Measurements from ENCODE around the gene CTSA.

The CTSA gene

DNA sequence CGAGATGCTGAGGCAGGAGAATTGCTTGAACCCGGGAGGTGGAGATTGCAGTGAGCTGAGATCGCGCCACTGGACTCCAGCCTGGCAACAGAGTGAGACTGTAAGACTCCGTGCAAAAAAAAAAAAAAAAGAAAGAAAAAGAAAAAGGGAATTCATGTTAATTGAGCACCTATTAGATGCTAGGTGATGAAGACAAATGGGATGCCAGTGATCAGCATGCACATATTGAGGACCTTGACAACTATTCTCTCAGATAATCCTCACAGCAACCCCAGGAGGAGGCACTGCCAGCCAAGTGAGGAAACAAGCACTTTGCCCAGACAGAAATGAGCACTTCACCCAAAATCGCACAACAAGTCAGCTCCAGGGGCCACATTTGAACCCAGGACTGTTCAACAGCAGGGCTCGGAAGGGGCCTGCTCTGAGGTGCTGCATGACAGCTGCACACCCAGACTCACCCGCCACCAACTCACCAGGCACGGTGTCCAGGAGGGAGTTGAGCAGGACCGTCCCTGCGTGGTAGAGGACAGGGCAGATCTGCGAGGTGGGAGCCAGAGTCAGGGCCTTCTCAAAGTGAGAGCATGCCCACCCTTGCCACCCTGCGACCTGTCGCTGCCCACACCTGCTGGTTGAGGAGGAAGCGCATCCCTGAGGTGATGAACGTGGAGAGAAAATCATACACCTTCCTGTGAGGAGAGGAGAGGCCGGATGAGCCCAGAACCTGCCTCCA, 16.2 kb downstream of the CTSA start:
- TF ChIP-seq SIN3A (IDR thresholded peaks at IDR 0.05; ENCODE audit: borderline replicate concordance, insufficient read depth, low read length) (no peak), FOXP2 (optimal IDR thresholded peaks at IDR 0.05; ENCODE audit: borderline replicate concordance, extremely low read depth, extremely low read length, insufficient read depth) (no peak), POLR2AphosphoS5 (IDR thresholded peaks at IDR 0.05; ENCODE audit: low read depth, low read length) (no peak)
- TF ChIP-seq, protein P1, sequence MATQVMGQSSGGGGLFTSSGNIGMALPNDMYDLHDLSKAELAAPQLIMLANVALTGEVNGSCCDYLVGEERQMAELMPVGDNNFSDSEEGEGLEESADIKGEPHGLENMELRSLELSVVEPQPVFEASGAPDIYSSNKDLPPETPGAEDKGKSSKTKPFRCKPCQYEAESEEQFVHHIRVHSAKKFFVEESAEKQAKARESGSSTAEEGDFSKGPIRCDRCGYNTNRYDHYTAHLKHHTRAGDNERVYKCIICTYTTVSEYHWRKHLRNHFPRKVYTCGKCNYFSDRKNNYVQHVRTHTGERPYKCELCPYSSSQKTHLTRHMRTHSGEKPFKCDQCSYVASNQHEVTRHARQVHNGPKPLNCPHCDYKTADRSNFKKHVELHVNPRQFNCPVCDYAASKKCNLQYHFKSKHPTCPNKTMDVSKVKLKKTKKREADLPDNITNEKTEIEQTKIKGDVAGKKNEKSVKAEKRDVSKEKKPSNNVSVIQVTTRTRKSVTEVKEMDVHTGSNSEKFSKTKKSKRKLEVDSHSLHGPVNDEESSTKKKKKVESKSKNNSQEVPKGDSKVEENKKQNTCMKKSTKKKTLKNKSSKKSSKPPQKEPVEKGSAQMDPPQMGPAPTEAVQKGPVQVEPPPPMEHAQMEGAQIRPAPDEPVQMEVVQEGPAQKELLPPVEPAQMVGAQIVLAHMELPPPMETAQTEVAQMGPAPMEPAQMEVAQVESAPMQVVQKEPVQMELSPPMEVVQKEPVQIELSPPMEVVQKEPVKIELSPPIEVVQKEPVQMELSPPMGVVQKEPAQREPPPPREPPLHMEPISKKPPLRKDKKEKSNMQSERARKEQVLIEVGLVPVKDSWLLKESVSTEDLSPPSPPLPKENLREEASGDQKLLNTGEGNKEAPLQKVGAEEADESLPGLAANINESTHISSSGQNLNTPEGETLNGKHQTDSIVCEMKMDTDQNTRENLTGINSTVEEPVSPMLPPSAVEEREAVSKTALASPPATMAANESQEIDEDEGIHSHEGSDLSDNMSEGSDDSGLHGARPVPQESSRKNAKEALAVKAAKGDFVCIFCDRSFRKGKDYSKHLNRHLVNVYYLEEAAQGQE (IDR thresholded peaks at IDR 0.05; ENCODE audit: insufficient read depth in 1 of 2, low read depth in 2 of 2, low read length in 2 of 2) = no peak

DNA sequence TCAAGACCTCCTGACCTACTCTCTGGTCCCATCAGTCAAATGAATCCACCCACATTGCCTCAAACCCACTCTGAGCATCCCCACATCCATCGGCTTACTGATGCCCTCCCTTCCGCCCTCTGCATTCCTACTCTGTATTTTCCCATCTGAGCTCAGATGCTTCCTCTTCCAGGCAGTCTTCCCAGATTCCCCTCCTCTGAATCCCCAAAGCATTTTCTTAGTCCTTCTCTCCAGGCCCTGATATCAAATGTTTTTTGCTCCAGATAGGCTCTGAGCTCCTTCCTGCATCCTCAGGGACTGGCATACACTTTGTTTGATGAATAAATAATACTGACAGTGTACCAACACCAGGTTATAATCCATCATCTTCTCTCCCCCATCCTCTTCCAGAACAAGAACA, 16.9 kb downstream of the CTSA start:
- no peak for TF ChIP-seq TAF1 (IDR thresholded peaks at IDR 0.05; ENCODE audit: borderline replicate concordance, insufficient read depth, low read length)
- TF ChIP-seq SIN3A (IDR thresholded peaks at IDR 0.05; ENCODE audit: borderline replicate concordance, insufficient read depth, low read length) = no peak
- TF ChIP-seq POLR2AphosphoS5 (IDR thresholded peaks at IDR 0.05; ENCODE audit: low read depth, low read length) = no peak
- TF ChIP-seq, protein P1 (IDR thresholded peaks at IDR 0.05; ENCODE audit: insufficient read depth in 1 of 2, low read depth in 2 of 2, low read length in 2 of 2) = no peak
- no peak for TF ChIP-seq FOXP2 (optimal IDR thresholded peaks at IDR 0.05; ENCODE audit: borderline replicate concordance, extremely low read depth, extremely low read length, insufficient read depth)

DNA sequence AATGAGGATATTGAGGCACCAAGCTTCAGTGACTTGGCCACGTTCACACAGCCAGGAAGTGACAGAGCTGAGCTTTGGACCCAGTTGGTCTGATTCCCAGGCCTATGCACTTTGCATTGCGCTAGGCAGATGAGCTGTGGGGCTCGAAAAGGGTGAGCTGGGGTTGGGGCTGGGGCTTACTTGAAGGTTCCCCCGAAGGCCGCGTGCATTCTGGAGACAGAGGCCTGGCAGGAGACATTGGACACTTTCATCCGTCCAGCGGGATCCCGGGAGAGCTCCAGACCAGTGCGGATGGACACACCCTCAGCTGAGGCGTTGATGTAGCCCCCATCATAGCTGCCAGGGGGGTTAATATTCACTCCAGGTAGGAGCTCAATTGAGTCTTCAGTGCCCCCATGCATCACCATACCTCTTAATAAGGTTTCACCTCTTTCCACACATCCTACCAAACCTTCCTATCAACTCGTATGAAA, 18.2 kb downstream of the CTSA start:
- no peak for TF ChIP-seq FOXP2 (optimal IDR thresholded peaks at IDR 0.05; ENCODE audit: borderline replicate concordance, extremely low read depth, extremely low read length, insufficient read depth)
- TF ChIP-seq TAF1 (IDR thresholded peaks at IDR 0.05; ENCODE audit: borderline replicate concordance, insufficient read depth, low read length) = no peak
- TF ChIP-seq SIN3A (IDR thresholded peaks at IDR 0.05; ENCODE audit: borderline replicate concordance, insufficient read depth, low read length) = no peak
- TF ChIP-seq, protein P1 (IDR thresholded peaks at IDR 0.05; ENCODE audit: insufficient read depth in 1 of 2, low read depth in 2 of 2, low read length in 2 of 2) = no peak
- no peak for TF ChIP-seq POLR2AphosphoS5 (IDR thresholded peaks at IDR 0.05; ENCODE audit: low read depth, low read length)

DNA sequence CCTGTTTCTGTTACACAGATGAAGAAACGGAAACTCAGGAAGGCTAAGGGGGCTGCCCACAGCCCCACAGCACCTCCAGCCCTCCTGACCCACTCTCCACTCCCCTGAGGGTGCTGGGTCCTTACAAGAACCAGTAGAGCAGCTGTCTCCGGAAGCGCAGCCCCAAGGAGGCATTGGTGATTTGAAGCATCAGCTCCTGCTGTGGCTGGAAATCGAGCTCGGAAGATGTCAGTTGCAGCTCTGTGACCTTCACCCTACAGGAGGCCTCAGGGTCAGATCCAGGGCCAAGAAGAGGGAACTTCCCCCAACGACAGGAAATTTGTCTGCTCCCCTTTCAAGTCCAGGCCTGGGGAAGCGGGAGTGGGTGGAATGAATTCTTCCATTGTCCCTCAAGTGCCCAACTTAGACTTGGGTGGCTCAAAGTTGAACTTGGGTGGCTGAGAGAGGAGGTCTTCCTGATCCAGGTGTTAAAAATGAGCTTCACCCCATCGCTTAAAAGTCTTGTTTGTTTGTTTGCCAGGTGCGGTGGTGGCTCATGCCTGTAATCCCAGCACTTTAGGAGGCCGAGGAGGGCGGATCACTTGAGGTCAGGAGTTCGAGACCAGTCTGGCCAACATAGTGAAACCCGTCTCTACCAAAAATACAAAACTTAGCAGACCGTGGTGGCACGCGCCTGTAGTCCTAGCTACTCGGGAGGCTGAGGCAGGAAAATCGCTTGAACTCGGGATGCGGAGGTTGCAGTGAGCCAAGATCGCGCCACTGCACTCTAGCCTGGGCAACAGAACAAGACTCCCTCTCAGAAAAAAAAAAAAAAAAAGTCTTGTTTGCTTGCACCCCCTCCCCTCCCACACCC, 18.9 kb downstream of the CTSA start:
- TF ChIP-seq FOXP2 (optimal IDR thresholded peaks at IDR 0.05; ENCODE audit: borderline replicate concordance, extremely low read depth, extremely low read length, insufficient read depth) = no peak
- no peak for TF ChIP-seq POLR2AphosphoS5 (IDR thresholded peaks at IDR 0.05; ENCODE audit: low read depth, low read length)

DNA sequence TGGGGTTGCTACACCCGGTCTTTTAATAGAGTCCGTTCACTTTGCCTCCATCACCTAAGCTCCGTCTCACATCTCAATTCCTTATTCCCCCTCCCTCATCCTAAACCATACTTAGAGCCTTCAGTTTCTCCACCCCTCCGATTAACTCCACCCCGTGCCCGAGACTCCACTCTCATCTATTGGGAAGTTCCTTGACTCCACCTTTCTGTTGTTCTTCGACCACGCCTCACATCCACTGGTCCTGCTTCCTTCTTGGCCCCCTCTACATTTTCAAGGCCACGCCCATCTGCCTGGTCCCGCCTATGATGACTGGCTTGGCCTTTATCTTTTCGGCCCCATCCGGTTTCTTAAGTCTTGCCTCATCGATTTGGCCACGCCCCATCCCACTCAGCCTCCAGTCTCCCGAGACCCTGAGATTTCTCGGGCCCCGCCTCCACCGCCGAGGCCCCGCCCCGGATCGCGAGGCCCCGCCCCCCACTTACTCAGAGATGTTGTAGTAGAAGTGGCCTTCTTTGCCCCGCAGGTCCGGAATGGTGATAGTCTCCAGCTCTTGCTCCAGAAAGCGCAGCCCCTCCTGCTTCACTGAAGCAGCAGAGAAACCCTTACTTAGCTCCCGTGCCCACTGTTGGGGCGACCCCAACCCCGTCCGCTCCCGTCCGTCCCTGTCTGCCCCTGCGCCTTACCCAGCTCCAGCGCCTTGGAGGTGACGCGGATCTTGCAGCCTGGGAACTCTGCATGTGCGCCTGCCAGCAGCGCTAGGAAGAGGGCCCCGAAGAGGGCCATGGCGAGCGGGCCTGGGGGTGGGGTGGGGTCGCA, 19.7 kb downstream of the CTSA start:
- TF ChIP-seq TAF1 (IDR thresholded peaks at IDR 0.05; ENCODE audit: borderline replicate concordance, insufficient read depth, low read length) = no peak
- TF ChIP-seq FOXP2 (optimal IDR thresholded peaks at IDR 0.05; ENCODE audit: borderline replicate concordance, extremely low read depth, extremely low read length, insufficient read depth) = no peak
- TF ChIP-seq, protein P1 (IDR thresholded peaks at IDR 0.05; ENCODE audit: insufficient read depth in 1 of 2, low read depth in 2 of 2, low read length in 2 of 2) = no peak
- no peak for TF ChIP-seq SIN3A (IDR thresholded peaks at IDR 0.05; ENCODE audit: borderline replicate concordance, insufficient read depth, low read length)
- TF ChIP-seq POLR2AphosphoS5 (IDR thresholded peaks at IDR 0.05; ENCODE audit: low read depth, low read length) = no peak

All from PFSK-1 (cell line).